Parietal lobe (tissue), 1 donor: ENCODE results near the gene INPP5E. TPM values are rescaled to one million over a fixed set of nuclear protein-coding genes. Genes with fewer than 3 reads are reported as not detected.

Experiments
- total RNA-seq: library from RNA; depleted of rRNA; stranded (reverse); fragments of >200 nt; gene quantifications from one replicate; pipeline ENCODE4 v1.2.3, GENCODE V29; 2014

The INPP5E gene
- total RNA-seq, result 19.7 TPM

GRCh38 chr9:136439481-136440408 is at the start of gene INPP5E:
Gene INPP5E, minus strand, starts transcription at chr9:136439845. Its CDS starts 426 bp downstream, at chr9:136439419.

GRCh38 chr9:136482793-136483588 is 43.3 kb upstream of the INPP5E start, which contains the start of gene SEC16A:
Gene SEC16A, minus strand, starts transcription at chr9:136483040. Its CDS starts 5,425 bp downstream, at chr9:136477615.

GRCh38 chr9:136410500-136411287 is 29.0 kb downstream of the INPP5E start, which contains the start of the genes ENTR1 and PMPCA:
Gene ENTR1, minus strand, starts transcription at chr9:136410614. Its CDS starts 217 bp downstream, at chr9:136410397.
Gene PMPCA, plus strand, starts transcription at chr9:136410658. Its CDS starts 11 bp downstream, at chr9:136410669.

GRCh38 chr9:136400038-136400834 is 39.4 kb downstream of the INPP5E start, which contains the start of gene SNAPC4:
Gene SNAPC4, minus strand, starts transcription at chr9:136400170. Its CDS starts 1,742 bp downstream, at chr9:136398428.

Other genes with a start within 250 kb of the INPP5E start
- gene LHX3, start 234.7 kb downstream of the INPP5E start, total RNA-seq, result not detected
- 13.8 TPM for gene QSOX2, start 194.0 kb downstream of the INPP5E start, total RNA-seq
- gene CCDC187, start 135.8 kb downstream of the INPP5E start, total RNA-seq, result not detected
- 123 TPM for gene GPSM1, start 112.3 kb downstream of the INPP5E start, total RNA-seq
- 12.5 TPM for gene DNLZ, start 76.1 kb downstream of the INPP5E start, total RNA-seq
- gene CARD9, start 66.2 kb downstream of the INPP5E start, total RNA-seq, result 0.63 TPM
- gene SNAPC4, start 39.7 kb downstream of the INPP5E start, total RNA-seq, result 12.2 TPM
- 36.3 TPM for gene ENTR1, start 29.2 kb downstream of the INPP5E start, total RNA-seq
- 29.1 TPM for gene PMPCA, start 29.2 kb downstream of the INPP5E start, total RNA-seq
- 29.7 TPM for gene SEC16A, start 43.2 kb upstream of the INPP5E start, total RNA-seq
- gene NOTCH1, start 106.2 kb upstream of the INPP5E start, total RNA-seq, result 57.6 TPM
- gene EGFL7, start 223.1 kb upstream of the INPP5E start, total RNA-seq, result 12.8 TPM
- 1.9 TPM for gene AGPAT2, start 247.6 kb upstream of the INPP5E start, total RNA-seq